H1 (cell line): ENCODE data around the gene WDSUB1. TPM values are rescaled to one million over a fixed set of nuclear protein-coding genes. Genes with fewer than 3 reads are reported as not detected.

Experiments used
- CTCF ChIA-PET: fragments of 300-600 bp; sonication (Branson Sonifier 250); formaldehyde crosslinking; loops from one replicate; lab custom pipeline; 2021; ENCODE audit not compliant: partially characterized antibody; lab: Charles Lee
- POLR2A ChIA-PET: fragments of 300-600 bp; sonication (Branson Sonifier 250); formaldehyde crosslinking; loops from one replicate; lab custom pipeline; 2021; ENCODE audit warnings: inconsistent platforms; ENCODE audit not compliant: partially characterized antibody; lab: Charles Lee
- DNase-seq, 2 experiments: peaks; one replicate each; pipeline versions ENCODE4 v3.0.0 to v3.0.0-alpha.2; 2010 to 2022; ENCODE audit warnings: low spot score in 2 of 2, low read depth in 1 of 2, mixed read lengths in 1 of 2
- FAIRE-seq: peaks from 2 replicates; lab custom pipeline; 2011; peaks lifted over from hg19 to GRCh38; lab: Jason Lieb, UNC
- H2AFZ ChIP-seq: 2 replicates; pipeline ENCODE4 v1.8.1; 2012; ENCODE audit warnings: low read length, inconsistent platforms
- H2AK5ac ChIP-seq: 2 replicates; pipeline ENCODE4 v1.6.1; 2013; ENCODE audit warnings: low read depth, low read length
- H2BK120ac ChIP-seq: replicated peaks from 2 replicates; pipeline ENCODE3; 2013; ENCODE audit warnings: low read depth, low read length, inconsistent platforms
- H2BK12ac ChIP-seq: 2 replicates; pipeline ENCODE4 v1.6.1; 2013; ENCODE audit warnings: low read depth, low read length
- H2BK15ac ChIP-seq: 2 replicates; pipeline ENCODE4 v1.6.1; 2013; ENCODE audit warnings: low read length
- H2BK20ac ChIP-seq: 2 replicates; pipeline ENCODE4 v1.6.1; 2013; ENCODE audit warnings: low read length
- H2BK5ac ChIP-seq: 2 replicates; pipeline ENCODE4 v1.6.1; 2013; ENCODE audit warnings: low read depth, low read length
- H3K14ac ChIP-seq: 2 replicates; pipeline ENCODE4 v1.6.1; 2013; ENCODE audit warnings: inconsistent platforms; ENCODE audit not compliant: insufficient read length
- H3K18ac ChIP-seq: 2 replicates; pipeline ENCODE4 v1.6.1; 2013; ENCODE audit warnings: low read length; ENCODE audit errors: extremely low read depth
- H3K23ac ChIP-seq: 2 replicates; pipeline ENCODE4 v1.6.1; 2013; ENCODE audit warnings: inconsistent platforms; ENCODE audit not compliant: insufficient read length
- H3K23me2 ChIP-seq: 2 replicates; pipeline ENCODE4 v1.6.1; 2013; ENCODE audit warnings: low read depth, low read length
- H3K27ac ChIP-seq: 2 replicates; pipeline ENCODE4 v1.6.1; 2011; ENCODE audit warnings: low read depth, low read length, inconsistent platforms
- H3K27me3 ChIP-seq, 4 experiments: replicated peaks in 1 of 4; 1 replicate in 1 of 4; 2 replicates in 3 of 4; pipeline versions ENCODE4 v1.6.1 to v1.8.1; 2011 to 2013; ENCODE audit warnings: low read length in 3 of 4, mild to moderate bottlenecking in 3 of 4, inconsistent platforms in 2 of 4, mixed read lengths in 2 of 4, moderate library complexity in 1 of 4; ENCODE audit not compliant: control insufficient read depth in 3 of 4, insufficient read depth in 3 of 4; ENCODE audit errors: extremely low read depth in 1 of 4
- H3K36me3 ChIP-seq, 4 experiments: 2 replicates each; pipeline versions ENCODE4 v1.6.1 to v1.8.1; 2011 to 2013; ENCODE audit warnings: mild to moderate bottlenecking in 4 of 4, low read length in 3 of 4, moderate library complexity in 2 of 4, control low read depth in 1 of 4, inconsistent platforms in 1 of 4; ENCODE audit not compliant: insufficient read depth in 4 of 4, control insufficient read depth in 2 of 4
- H3K4ac ChIP-seq: replicated peaks from 2 replicates; pipeline ENCODE3; 2013; ENCODE audit warnings: low read length, low read depth, mixed read lengths, inconsistent platforms; ENCODE audit not compliant: insufficient read length
- H3K4me1 ChIP-seq, 4 experiments: replicated peaks in 1 of 4; 1 replicate in 1 of 4; 2 replicates in 3 of 4; pipeline versions ENCODE4 v1.6.1 to v1.8.1; 2011 to 2013; ENCODE audit warnings: low read length in 3 of 4, inconsistent platforms in 2 of 4, mixed read lengths in 1 of 4; ENCODE audit not compliant: insufficient read depth in 4 of 4, control insufficient read depth in 3 of 4
- H3K4me2 ChIP-seq, 2 experiments: 2 replicates each; pipeline versions ENCODE4 v1.6.1 to v1.8.1; 2011 to 2013; ENCODE audit warnings: low read depth in 2 of 2, low read length in 2 of 2, control low read depth in 1 of 2, inconsistent platforms in 1 of 2, mild to moderate bottlenecking in 1 of 2; ENCODE audit not compliant: insufficient read depth in 1 of 2
- H3K4me3 ChIP-seq, 4 experiments: fragments of 200-600, 300-600 bp in 1 of 4; sonication (generic), shearing (Covaris generic), sonication (Bioruptor Twin) in 1 of 4; 2 replicates each; pipeline versions ENCODE4 v1.5.1 to v1.8.1; 2011 to 2016; ENCODE audit warnings: low read length in 4 of 4, low read depth in 3 of 4, control low read depth in 2 of 4, inconsistent platforms in 2 of 4, mild to moderate bottlenecking in 2 of 4, mixed read lengths in 1 of 4, moderate library complexity in 1 of 4; ENCODE audit not compliant: insufficient read depth in 2 of 4; ENCODE audit errors: extremely low read depth in 1 of 4
- H3K56ac ChIP-seq: replicated peaks from 2 replicates; pipeline ENCODE3; 2013; ENCODE audit warnings: low read depth, mild to moderate bottlenecking, mixed read lengths, low read length, inconsistent platforms; ENCODE audit not compliant: insufficient read length
- H3K79me1 ChIP-seq: 2 replicates; pipeline ENCODE4 v1.6.1; 2013; ENCODE audit warnings: low read depth, low read length, control low read depth
- H3K79me2 ChIP-seq, 2 experiments: 2 replicates each; pipeline versions ENCODE4 v1.6.1 to v1.8.1; 2012 to 2013; ENCODE audit warnings: low read length in 2 of 2, mild to moderate bottlenecking in 2 of 2, inconsistent platforms in 1 of 2; ENCODE audit not compliant: insufficient read depth in 2 of 2, control insufficient read depth in 1 of 2
- H3K9ac ChIP-seq, 4 experiments: replicated peaks in 1 of 4; 1 replicate in 1 of 4; 2 replicates in 3 of 4; pipeline versions ENCODE4 v1.6.1 to v1.8.1; 2011 to 2013; ENCODE audit warnings: low read depth in 3 of 4, low read length in 3 of 4, control low read depth in 2 of 4, mild to moderate bottlenecking in 2 of 4, moderate library complexity in 2 of 4, inconsistent platforms in 1 of 4; ENCODE audit errors: extremely low read depth in 1 of 4
- H3K9me3 ChIP-seq, 2 experiments: 2 replicates each; pipeline versions ENCODE4 v1.6.1 to v1.8.1; 2012 to 2013; ENCODE audit warnings: mild to moderate bottlenecking in 2 of 2, moderate library complexity in 2 of 2, control low read depth in 1 of 2, inconsistent platforms in 1 of 2, low read depth in 1 of 2, low read length in 1 of 2, mixed read lengths in 1 of 2; ENCODE audit not compliant: insufficient read depth in 2 of 2
- H4K20me1 ChIP-seq, 2 experiments: replicated peaks in 1 of 2; 2 replicates each; pipeline versions ENCODE3 to v1.8.1; 2011 to 2013; ENCODE audit warnings: inconsistent platforms in 2 of 2, low read length in 2 of 2, mild to moderate bottlenecking in 1 of 2; ENCODE audit not compliant: insufficient read depth in 2 of 2, control insufficient read depth in 1 of 2
- H4K5ac ChIP-seq: 2 replicates; pipeline ENCODE4 v1.6.1; 2013; ENCODE audit warnings: low read length, low read depth, mixed read lengths, inconsistent platforms; ENCODE audit not compliant: insufficient read length
- H4K8ac ChIP-seq: 2 replicates; pipeline ENCODE4 v1.8.0; 2013; ENCODE audit warnings: mild to moderate bottlenecking, moderate library complexity, low read length, inconsistent platforms; ENCODE audit not compliant: insufficient read depth; ENCODE audit errors: extremely low read depth
- H4K91ac ChIP-seq: replicated peaks from 2 replicates; pipeline ENCODE3; 2013; ENCODE audit warnings: low read length, mixed read lengths, inconsistent platforms; ENCODE audit not compliant: insufficient read length
- CHD2 ChIP-seq: IDR thresholded peaks from 2 replicates; pipeline ENCODE4 v1.6.1; 2012; ENCODE audit warnings: low read length, improper control_type of control experiment
- CREB1 ChIP-seq: IDR thresholded peaks from 2 replicates; pipeline ENCODE4 v1.6.1; 2012; ENCODE audit warnings: inconsistent platforms
- EP300 ChIP-seq, 2 experiments: IDR thresholded peaks; 1 replicate in 1 of 2; 2 replicates in 1 of 2; pipeline ENCODE4 v1.6.1; 2011 to 2012; ENCODE audit warnings: low read depth in 2 of 2, low read length in 2 of 2, mild to moderate bottlenecking in 2 of 2, borderline replicate concordance in 1 of 2, inconsistent platforms in 1 of 2, moderate library complexity in 1 of 2
- JUN ChIP-seq: IDR thresholded peaks from 2 replicates; pipeline ENCODE4 v1.6.1; 2011; ENCODE audit warnings: low read depth, mild to moderate bottlenecking, improper control_type of control experiment, low read length
- MAFK ChIP-seq: IDR thresholded peaks from 2 replicates; pipeline ENCODE4 v1.6.1; 2012; ENCODE audit warnings: low read depth, mild to moderate bottlenecking, improper control_type of control experiment, low read length
- NANOG ChIP-seq: IDR thresholded peaks from 2 replicates; pipeline ENCODE4 v1.6.1; 2011; ENCODE audit warnings: low read length, low read depth, mild to moderate bottlenecking, inconsistent platforms; ENCODE audit not compliant: insufficient read depth, poor library complexity, severe bottlenecking
- NRF1 ChIP-seq: IDR thresholded peaks from 2 replicates; pipeline ENCODE4 v1.6.1; 2011; ENCODE audit warnings: mild to moderate bottlenecking, low read depth, low read length, improper control_type of control experiment
- SIX5 ChIP-seq: IDR thresholded peaks from 2 replicates; pipeline ENCODE4 v1.6.1; 2011; ENCODE audit warnings: mild to moderate bottlenecking, low read depth, low read length
- TBP ChIP-seq: IDR thresholded peaks from 2 replicates; pipeline ENCODE4 v1.6.1; 2011; ENCODE audit warnings: low read depth, low read length, improper control_type of control experiment
- TCF12 ChIP-seq: IDR thresholded peaks from 2 replicates; pipeline ENCODE4 v1.6.1; 2011; ENCODE audit warnings: low read depth, mild to moderate bottlenecking, low read length
- WGBS, 2 experiments: shearing (Covaris generic) in 1 of 2; methylation state at CpG; one replicate each; pipeline versions ENCODE4 v1.1.6 to v1.1.7; 2013 to 2015; ENCODE audit warnings: low lambda C conversion rate in 2 of 2, mixed read lengths in 2 of 2, inconsistent platforms in 1 of 2, low coverage in 1 of 2, missing lambda C conversion rate in 1 of 2; ENCODE audit not compliant: insufficient replicate concordance in 2 of 2, insufficient coverage in 1 of 2, insufficient read length in 1 of 2; ENCODE audit errors: extremely low coverage in 1 of 2, missing lambda C conversion rate in 1 of 2; 5-methylcytosine and 5-hydroxymethylcytosine counted together
- polyA plus RNA-seq, 7 experiments: library from polyadenylated mRNA; depleted of rRNA in 3 of 7; stranded (reverse) in 5 of 7; unstranded in 2 of 7; fragments of >200 nt in 5 of 7; fragments of 200-250 nt in 2 of 7; gene quantifications; 1 replicate in 5 of 7; 2 replicates in 1 of 7; 4 replicates in 1 of 7; pipeline versions ENCODE4 v1.2.1 to v1.2.3, GENCODE V29; 2011 to 2013; ENCODE audit warnings: missing spikeins in 2 of 7, mixed read lengths in 2 of 7
- total RNA-seq: library from RNA; stranded (reverse); fragmentation: NEBNext Ultra II Directional; extraction: Animal tissue kit (Norgen Biotek cat#: 25700); gene quantifications from 2 replicates; pipeline ENCODE4 v1.2.1, GENCODE V29; 2021
- TF ChIP-seq, protein P1 (sequence below), 3 experiments: IDR thresholded peaks; 1 replicate in 2 of 3; 2 replicates in 1 of 3; pipeline versions ENCODE4 v1.5.1 to v1.6.1; 2011; ENCODE audit warnings: low read length in 3 of 3, mild to moderate bottlenecking in 3 of 3, inconsistent platforms in 2 of 3, low read depth in 1 of 3, moderate library complexity in 1 of 3; ENCODE audit not compliant: insufficient read depth in 1 of 3; ENCODE audit errors: control extremely low read depth in 1 of 3

The WDSUB1 gene
- total and polyA plus RNA-seq, 2 of the 8 experiments (the other 6 are each of a cell fraction or from before 2014, with no cell fraction given), result 5.5 to 8.0 TPM

DNA sequence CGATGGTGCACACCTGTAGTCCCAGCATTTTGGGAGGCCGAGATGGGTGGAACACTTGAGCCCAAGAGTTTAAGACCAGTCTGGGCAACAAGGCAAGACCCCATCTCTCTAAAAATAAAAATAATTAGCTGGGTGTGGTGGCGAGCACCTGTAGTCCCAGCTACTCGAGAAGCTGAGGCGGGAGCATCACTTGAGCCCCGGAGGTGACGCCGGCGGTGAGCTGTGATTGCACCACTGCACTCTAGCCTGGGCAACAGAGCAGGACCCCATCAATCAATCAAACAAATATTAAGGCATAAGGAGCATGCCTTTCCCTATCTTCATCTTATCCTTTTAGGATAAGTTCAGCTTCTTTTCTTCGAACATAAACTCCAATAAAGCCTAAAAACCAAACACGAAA is 1.1 kb downstream of the WDSUB1 start:
- Histone ChIP-seq H3K4me1 (no peaks in the 10 kb centered on the region), H2AFZ (no peak overlapping the region), H2BK5ac (no peak overlapping the region), H2BK12ac (no peak overlapping the region), H3K27me3 (no peaks in the 10 kb centered on the region; a peak in 1 of 7 replicates), H3K27ac (no peak overlapping the region), H4K5ac (no peak overlapping the region), H3K79me2 (peaks cover 0 to 7% of the 10 kb centered on the region in 2 experiments; a peak in 2 of 4 replicates), H3K4me3 (peak overlapping the region; percentile 52 to 83 (median 68); a peak in 7 of 8 replicates), H2BK15ac (no peak overlapping the region), H4K20me1 (no peaks in the 10 kb centered on the region), H3K79me1 (no peaks in the 10 kb centered on the region; the same call in 1 of the 2 replicates), H3K4me2 (peak overlapping the region; percentile 92 to 97), H2BK120ac (no peak overlapping the region), H3K56ac (no peak overlapping the region), H3K36me3 (no peaks in the 10 kb centered on the region), H3K4ac (no peak overlapping the region), H2BK20ac (no peak overlapping the region), H3K14ac (no peak overlapping the region), H4K91ac (no peak overlapping the region), H3K23ac (no peak overlapping the region), H3K18ac (no peak overlapping the region; the same call in 1 of the 2 replicates), H4K8ac (no peak overlapping the region), H3K9ac (no peak overlapping the region), H3K9me3 (no peaks in the 10 kb centered on the region), H3K23me2 (peaks cover 10% of the 10 kb centered on the region; the same call in 1 of the 2 replicates), H2AK5ac (no peak overlapping the region)
- DNase-seq (no peak), FAIRE-seq (no peak)
- WGBS, 2 experiments, result 88% methylated on average over 11 of the region's 11 CpGs; no CpG with 5 or more reads in 1 of the 2 experiments
- ChIA-PET CTCF (interaction anchor here (0.6 kb wide), 1 partner anchor 635 kb away, joined by 4 read pairs; no protein-coding TSS in a partner anchor), POLR2A (interaction anchor here (0.9 to 2.2 kb wide), 2 partner anchors 11 to 16 kb away, joined by 3 to 7 read pairs; no protein-coding TSS in a partner anchor)
- no peak for TF ChIP-seq NANOG
- TF ChIP-seq CHD2, result no peak
- TF ChIP-seq TBP, result no peak
- no peak for TF ChIP-seq EP300 (IDR thresholded peaks at IDR 0.05; ENCODE audit: borderline replicate concordance in 1 of 2, low read depth in 2 of 2, low read length in 2 of 2)
- no peak for TF ChIP-seq CREB1
- TF ChIP-seq MAFK, result no peak
- no peak for TF ChIP-seq SIX5
- no peak for TF ChIP-seq JUN
- no peak for TF ChIP-seq TCF12
- no peak for TF ChIP-seq NRF1
- TF ChIP-seq, protein P1, sequence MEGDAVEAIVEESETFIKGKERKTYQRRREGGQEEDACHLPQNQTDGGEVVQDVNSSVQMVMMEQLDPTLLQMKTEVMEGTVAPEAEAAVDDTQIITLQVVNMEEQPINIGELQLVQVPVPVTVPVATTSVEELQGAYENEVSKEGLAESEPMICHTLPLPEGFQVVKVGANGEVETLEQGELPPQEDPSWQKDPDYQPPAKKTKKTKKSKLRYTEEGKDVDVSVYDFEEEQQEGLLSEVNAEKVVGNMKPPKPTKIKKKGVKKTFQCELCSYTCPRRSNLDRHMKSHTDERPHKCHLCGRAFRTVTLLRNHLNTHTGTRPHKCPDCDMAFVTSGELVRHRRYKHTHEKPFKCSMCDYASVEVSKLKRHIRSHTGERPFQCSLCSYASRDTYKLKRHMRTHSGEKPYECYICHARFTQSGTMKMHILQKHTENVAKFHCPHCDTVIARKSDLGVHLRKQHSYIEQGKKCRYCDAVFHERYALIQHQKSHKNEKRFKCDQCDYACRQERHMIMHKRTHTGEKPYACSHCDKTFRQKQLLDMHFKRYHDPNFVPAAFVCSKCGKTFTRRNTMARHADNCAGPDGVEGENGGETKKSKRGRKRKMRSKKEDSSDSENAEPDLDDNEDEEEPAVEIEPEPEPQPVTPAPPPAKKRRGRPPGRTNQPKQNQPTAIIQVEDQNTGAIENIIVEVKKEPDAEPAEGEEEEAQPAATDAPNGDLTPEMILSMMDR (IDR thresholded peaks at IDR 0.05; ENCODE audit: control extremely low read depth in 1 of 3, insufficient read depth in 1 of 3, low read depth in 1 of 3, low read length in 3 of 3), result no peak
